Chondrocyte (in vitro differentiated cells): ENCODE results near the gene CXorf58. TPM values are rescaled to one million over a fixed set of nuclear protein-coding genes. Genes with fewer than 3 reads are reported as not detected.

Experiments used
- DNase-seq: peaks from one replicate; pipeline ENCODE4 v3.0.0; 2021; ENCODE audit warnings: mixed read lengths, low spot score
- H3K27ac Mint-ChIP-seq: one replicate; pipeline ENCODE4 v1.8.0; 2021; ENCODE audit warnings: mild to moderate bottlenecking, moderate library complexity, mixed read lengths; ENCODE audit not compliant: unreplicated experiment
- H3K27me3 Mint-ChIP-seq: 2 replicates; pipeline ENCODE4 v1.8.0; 2021; ENCODE audit warnings: low read depth, mixed read lengths
- H3K36me3 Mint-ChIP-seq: 2 replicates; pipeline ENCODE4 v1.8.0; 2021; ENCODE audit warnings: low read depth, mixed read lengths
- H3K4me1 Mint-ChIP-seq: 2 replicates; pipeline ENCODE4 v1.8.0; 2021; ENCODE audit warnings: low read depth, mild to moderate bottlenecking, mixed read lengths
- H3K4me3 Mint-ChIP-seq: one replicate; pipeline ENCODE4 v1.8.0; 2021; ENCODE audit warnings: mild to moderate bottlenecking, moderate library complexity, mixed read lengths; ENCODE audit not compliant: unreplicated experiment
- H3K9me3 Mint-ChIP-seq: 2 replicates; pipeline ENCODE4 v1.8.0; 2021; ENCODE audit warnings: low read depth, mixed read lengths
- CTCF ChIP-seq: fragments of 200-600 bp; sonication (generic); IDR thresholded peaks from 2 replicates; pipeline ENCODE4 v1.5.0; 2021; ENCODE audit warnings: antibody characterized with exemption, mild to moderate bottlenecking, moderate library complexity
- total RNA-seq: library from RNA; stranded (reverse); gene quantifications from 3 replicates; pipeline ENCODE4 v1.2.1, GENCODE V29; 2021

The CXorf58 gene
- total RNA-seq, 1 donor from 2014 or later = 0.30 TPM

- Mint-ChIP-seq H3K4me1 (peaks cover 33% of the 10 kb centered on the region), H3K9me3 (no peaks in the 10 kb centered on the region), H3K27ac (no peak overlapping the region), H3K4me3 (no peak overlapping the region), H3K36me3 (no peaks in the 10 kb centered on the region), H3K27me3 (no peaks in the 10 kb centered on the region)
- TF ChIP-seq CTCF = peak; percentile 75
- no peak for DNase-seq
Measured at GRCh38 chrX:23902419-23902818, 5.4 kb upstream of the CXorf58 start.

- no peak for TF ChIP-seq CTCF
- no peak for DNase-seq
- peaks cover 27% of the 10 kb centered on the region for H3K4me1 Mint-ChIP-seq
- no peak overlapping the region for H3K4me3 Mint-ChIP-seq
- H3K27ac Mint-ChIP-seq = peak overlapping the region; percentile 69
- no peaks in the 10 kb centered on the region for H3K27me3 Mint-ChIP-seq
- no peaks in the 10 kb centered on the region for H3K36me3 Mint-ChIP-seq
- no peaks in the 10 kb centered on the region for H3K9me3 Mint-ChIP-seq
Measured at GRCh38 chrX:23904096-23904495, 3.7 kb upstream of the CXorf58 start.

- DNase-seq = no peak
- Mint-ChIP-seq H3K4me3 (peak overlapping the region; percentile 80), H3K36me3 (no peaks in the 10 kb centered on the region), H3K27me3 (no peaks in the 10 kb centered on the region), H3K27ac (peak overlapping the region; percentile 92), H3K4me1 (peaks cover 24% of the 10 kb centered on the region), H3K9me3 (no peaks in the 10 kb centered on the region)
- TF ChIP-seq CTCF = no peak
Measured at GRCh38 chrX:23907111-23907497, 702 bp upstream of the CXorf58 start.

GRCh38 chrX:23908219-23909004 is 606 bp downstream of the CXorf58 start:
- H3K27ac Mint-ChIP-seq = peak overlapping the region; percentile 92
- peak; percentile 38 for TF ChIP-seq CTCF
- H3K27me3 Mint-ChIP-seq = no peaks in the 10 kb centered on the region
- H3K36me3 Mint-ChIP-seq = no peaks in the 10 kb centered on the region
- no peak for DNase-seq
- H3K9me3 Mint-ChIP-seq = no peaks in the 10 kb centered on the region
- H3K4me1 Mint-ChIP-seq = peaks cover 22% of the 10 kb centered on the region
- H3K4me3 Mint-ChIP-seq = peak overlapping the region; percentile 80

GRCh38 chrX:23911126-23911835 is 3.5 kb downstream of the CXorf58 start:
- Mint-ChIP-seq H3K36me3 (no peaks in the 10 kb centered on the region), H3K4me3 (no peak overlapping the region), H3K27me3 (no peaks in the 10 kb centered on the region), H3K4me1 (peaks cover 13% of the 10 kb centered on the region), H3K27ac (no peak overlapping the region), H3K9me3 (no peaks in the 10 kb centered on the region)
- no peak for DNase-seq
- no peak for TF ChIP-seq CTCF
